Omental fat pad (tissue), 4 donors: ENCODE measurements around the gene DDIT3. TPM values are rescaled to one million over a fixed set of nuclear protein-coding genes. Genes with fewer than 3 reads are reported as not detected.
"Not testable (repeated sequence)": the region's sequence is repeated elsewhere in the genome, so short reads cannot be mapped to it uniquely, and the experiment has no call there.

Experiments
- ATAC-seq: fragments of 150-250 bp; one replicate; pipeline ENCODE4 v1.9.1; 2016; ENCODE audit warnings: mild to moderate bottlenecking, moderate library complexity; ENCODE audit not compliant: low FRiP score
- DNase-seq: peaks from one replicate; pipeline ENCODE4 v3.0.0-alpha.2; 2019; ENCODE audit warnings: low spot score
- CTCF ChIP-seq, 3 donors: fragments of 450-650 bp; IDR thresholded peaks; one replicate each; pipeline ENCODE4 v1.5.1; 2016 to 2017; ENCODE audit warnings: antibody characterized with exemption in 3 of 3, mild to moderate bottlenecking in 3 of 3, moderate library complexity in 2 of 3
- total RNA-seq, 4 donors: library from RNA; depleted of rRNA; stranded (reverse); fragments of >200 nt; gene quantifications; one replicate each; pipeline ENCODE4 v1.1.0, GENCODE V29; 2016

Gene DDIT3
- total RNA-seq, 4 donors from 2014 or later, result 31.5 to 66.6 (median 35.5) TPM

- no peak for TF ChIP-seq CTCF (IDR thresholded peaks at IDR 0.05)
- DNase-seq (no peak), ATAC-seq (no peak)
These were observed 3.6 kb downstream of the DDIT3 start for GRCh38 chr12:57516617-57517153.

- no peak for ATAC-seq
- TF ChIP-seq CTCF (IDR thresholded peaks at IDR 0.05), result no peak
- DNase-seq, result no peak
These were observed 4.3 kb downstream of the DDIT3 start for GRCh38 chr12:57515934-57516541.

GRCh38 chr12:57515408-57515933 lies 4.8 kb downstream of the DDIT3 start:
- DNase-seq (no peak), ATAC-seq (no peak)
- no peak for TF ChIP-seq CTCF (IDR thresholded peaks at IDR 0.05)

- ATAC-seq, result no peak
- DNase-seq, result no peak
- TF ChIP-seq CTCF (IDR thresholded peaks at IDR 0.05), result no peak
These were observed 5.5 kb downstream of the DDIT3 start for GRCh38 chr12:57514720-57515407.

- not testable (repeated sequence) for DNase-seq, ATAC-seq
These were observed 6.1 kb downstream of the DDIT3 start for GRCh38 chr12:57514246-57514645.

- DNase-seq, ATAC-seq: not testable (repeated sequence)
These were observed 6.6 kb downstream of the DDIT3 start for GRCh38 chr12:57513677-57514076.

GRCh38 chr12:57513266-57513665 lies 7.0 kb downstream of the DDIT3 start:
- DNase-seq, result no peak
- no peak for ATAC-seq
- TF ChIP-seq CTCF (IDR thresholded peaks at IDR 0.05), result no peak

- DNase-seq (no peak), ATAC-seq (no peak)
- no peak for TF ChIP-seq CTCF (IDR thresholded peaks at IDR 0.05)
These were observed 7.6 kb downstream of the DDIT3 start for GRCh38 chr12:57512665-57513064.
